Large intestine (tissue), 3 donors: Measurements from ENCODE around the gene ADISSP. TPM values are rescaled to one million over a fixed set of nuclear protein-coding genes. Genes with fewer than 3 reads are reported as not detected.
A peak's percentile ranks its signal among the peaks of the same experiment; 100 is the strongest.

Experiments used
- DNase-seq, 2 donors: peaks; one replicate each; pipeline versions ENCODE4 v3.0.0 to v3.0.0-alpha.2; 2013
- H3K27ac ChIP-seq: one replicate; pipeline ENCODE4 v1.5.1; 2013; ENCODE audit warnings: low read length
- H3K27me3 ChIP-seq: 2 replicates; pipeline ENCODE4 v1.6.1; 2013; ENCODE audit warnings: low read length; ENCODE audit not compliant: control insufficient read depth, insufficient read depth
- H3K36me3 ChIP-seq: 2 replicates; pipeline ENCODE4 v1.6.1; 2013; ENCODE audit warnings: low read length; ENCODE audit not compliant: control insufficient read depth, insufficient read depth
- H3K4me1 ChIP-seq: one replicate; pipeline ENCODE4 v1.6.1; 2013; ENCODE audit warnings: low read length; ENCODE audit not compliant: control insufficient read depth, insufficient read depth
- H3K4me3 ChIP-seq: one replicate; pipeline ENCODE4 v1.5.1; 2013; ENCODE audit warnings: low read length
- H3K9me3 ChIP-seq: one replicate; pipeline ENCODE4 v1.6.1; 2013; ENCODE audit warnings: mild to moderate bottlenecking, low read depth, low read length, moderate library complexity; ENCODE audit not compliant: control insufficient read depth
- WGBS: methylation state at CpG from one replicate; pipeline ENCODE4 v1.1.5; 2013; ENCODE audit warnings: low lambda C conversion rate; ENCODE audit not compliant: insufficient coverage; 5-methylcytosine and 5-hydroxymethylcytosine counted together
- polyA plus RNA-seq: library from polyadenylated mRNA; unstranded; fragments of 120-200 nt; gene quantifications from one replicate; pipeline ENCODE4 v1.2.1, GENCODE V29; 2013

The ADISSP gene
- polyA plus RNA-seq, 1 donor = 20.5 TPM

GRCh38 chr20:3755269-3755668 lies 12.3 kb downstream of the ADISSP start:
- no peak overlapping the region for H3K27ac ChIP-seq
- DNase-seq = no peak
- peaks cover 3% of the 10 kb centered on the region for H3K9me3 ChIP-seq
- no peak overlapping the region for H3K4me3 ChIP-seq
- H3K36me3 ChIP-seq = peaks cover 17% of the 10 kb centered on the region
- H3K4me1 ChIP-seq = peaks cover 8% of the 10 kb centered on the region
- peaks cover 12% of the 10 kb centered on the region for H3K27me3 ChIP-seq
- WGBS = no CpG with 5 or more reads among the region's 7 CpGs

- peaks cover 15% of the 10 kb centered on the region for H3K4me1 ChIP-seq
- H3K27me3 ChIP-seq = peaks cover 21% of the 10 kb centered on the region
- WGBS = no CpG with 5 or more reads among the region's 16 CpGs
- no peak for DNase-seq
- H3K27ac ChIP-seq = no peak overlapping the region
- H3K9me3 ChIP-seq = peaks cover 5% of the 10 kb centered on the region
- H3K4me3 ChIP-seq = no peak overlapping the region
- H3K36me3 ChIP-seq = peaks cover 17% of the 10 kb centered on the region
Measured at GRCh38 chr20:3754276-3754630, 13.3 kb downstream of the ADISSP start.

GRCh38 chr20:3753501-3754275 lies 13.9 kb downstream of the ADISSP start:
- peaks cover 5% of the 10 kb centered on the region for H3K9me3 ChIP-seq
- no peak overlapping the region for H3K27ac ChIP-seq
- DNase-seq = no peak
- WGBS = no CpG with 5 or more reads among the region's 26 CpGs
- peaks cover 16% of the 10 kb centered on the region for H3K4me1 ChIP-seq
- peaks cover 14% of the 10 kb centered on the region for H3K36me3 ChIP-seq
- peaks cover 27% of the 10 kb centered on the region for H3K27me3 ChIP-seq
- H3K4me3 ChIP-seq = no peak overlapping the region

DNA sequence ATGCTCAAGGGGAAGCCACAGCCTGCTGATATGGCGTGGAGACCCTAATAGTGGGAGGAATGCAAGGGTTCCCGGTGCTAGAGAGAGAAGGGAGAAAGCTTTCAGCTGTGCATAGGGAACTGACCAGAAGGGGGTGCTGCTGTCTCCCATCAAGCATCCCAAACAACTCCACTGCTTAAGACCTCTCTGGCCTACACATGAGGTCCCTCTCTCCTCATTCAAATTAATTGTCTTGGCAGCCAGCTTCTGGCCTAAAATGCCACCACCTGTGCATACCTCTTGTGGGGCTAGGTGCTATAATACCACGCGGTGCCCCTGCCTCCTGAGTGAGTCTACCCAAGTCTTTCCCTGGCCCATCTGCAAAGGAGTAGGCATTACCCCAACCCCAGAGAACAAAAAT lies 14.5 kb downstream of the ADISSP start:
- Histone ChIP-seq H3K36me3 (peaks cover 10% of the 10 kb centered on the region), H3K9me3 (peaks cover 5% of the 10 kb centered on the region), H3K27ac (no peak overlapping the region), H3K27me3 (peaks cover 32% of the 10 kb centered on the region), H3K4me3 (no peak overlapping the region), H3K4me1 (peaks cover 16% of the 10 kb centered on the region)
- WGBS = no CpG with 5 or more reads among the region's 4 CpGs
- peak in 1 of 2 donors; percentile 56 for DNase-seq

GRCh38 chr20:3752386-3752759 lies 15.2 kb downstream of the ADISSP start:
- H3K36me3 ChIP-seq = peaks cover 6% of the 10 kb centered on the region
- 35% methylated on average over 5 of the region's 13 CpGs for WGBS

GRCh38 chr20:3751675-3752385 lies 15.7 kb downstream of the ADISSP start:
- H3K27me3 ChIP-seq = peaks cover 32% of the 10 kb centered on the region
- peaks cover 5% of the 10 kb centered on the region for H3K9me3 ChIP-seq
- H3K4me3 ChIP-seq = peak overlapping the region; percentile 23
- peaks cover 6% of the 10 kb centered on the region for H3K36me3 ChIP-seq
- no peak overlapping the region for H3K27ac ChIP-seq
- peaks cover 16% of the 10 kb centered on the region for H3K4me1 ChIP-seq
- whole genome bisulfite sequencing = no CpG with 5 or more reads among the region's 95 CpGs
- peak; percentile 40 to 73 for DNase-seq

More at GRCh38 chr20:3752386-3752759, 15.2 kb downstream of the ADISSP start:
- Histone ChIP-seq H3K27ac (no peak overlapping the region), H3K4me3 (peak overlapping the region; percentile 23), H3K27me3 (peaks cover 32% of the 10 kb centered on the region), H3K9me3 (peaks cover 5% of the 10 kb centered on the region), H3K4me1 (peaks cover 16% of the 10 kb centered on the region)
- DNase-seq = no peak

DNA sequence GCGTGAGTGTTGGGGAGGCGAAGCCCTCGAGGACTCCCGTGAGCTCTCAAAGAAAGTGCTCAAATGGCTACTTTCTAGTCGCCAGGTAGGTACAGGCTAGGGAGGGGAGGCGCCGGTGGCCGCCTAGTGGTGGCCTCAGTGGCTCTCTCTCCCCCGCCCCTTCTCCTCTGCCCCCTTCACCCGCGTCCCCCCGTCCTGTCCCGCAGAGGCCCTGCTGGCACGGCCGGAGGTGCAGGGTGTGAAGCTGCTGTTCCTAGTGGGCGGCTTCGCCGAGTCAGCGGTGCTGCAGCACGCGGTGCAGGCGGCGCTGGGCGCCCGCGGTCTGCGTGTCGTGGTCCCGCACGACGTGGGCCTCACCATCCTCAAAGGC lies 16.3 kb downstream of the ADISSP start:
- Histone ChIP-seq H3K27ac (no peak overlapping the region), H3K36me3 (peaks cover 6% of the 10 kb centered on the region), H3K9me3 (peaks cover 5% of the 10 kb centered on the region), H3K27me3 (peaks cover 32% of the 10 kb centered on the region), H3K4me3 (no peak overlapping the region), H3K4me1 (peaks cover 16% of the 10 kb centered on the region)
- WGBS = no CpG with 5 or more reads among the region's 31 CpGs
- DNase-seq = no peak

DNA sequence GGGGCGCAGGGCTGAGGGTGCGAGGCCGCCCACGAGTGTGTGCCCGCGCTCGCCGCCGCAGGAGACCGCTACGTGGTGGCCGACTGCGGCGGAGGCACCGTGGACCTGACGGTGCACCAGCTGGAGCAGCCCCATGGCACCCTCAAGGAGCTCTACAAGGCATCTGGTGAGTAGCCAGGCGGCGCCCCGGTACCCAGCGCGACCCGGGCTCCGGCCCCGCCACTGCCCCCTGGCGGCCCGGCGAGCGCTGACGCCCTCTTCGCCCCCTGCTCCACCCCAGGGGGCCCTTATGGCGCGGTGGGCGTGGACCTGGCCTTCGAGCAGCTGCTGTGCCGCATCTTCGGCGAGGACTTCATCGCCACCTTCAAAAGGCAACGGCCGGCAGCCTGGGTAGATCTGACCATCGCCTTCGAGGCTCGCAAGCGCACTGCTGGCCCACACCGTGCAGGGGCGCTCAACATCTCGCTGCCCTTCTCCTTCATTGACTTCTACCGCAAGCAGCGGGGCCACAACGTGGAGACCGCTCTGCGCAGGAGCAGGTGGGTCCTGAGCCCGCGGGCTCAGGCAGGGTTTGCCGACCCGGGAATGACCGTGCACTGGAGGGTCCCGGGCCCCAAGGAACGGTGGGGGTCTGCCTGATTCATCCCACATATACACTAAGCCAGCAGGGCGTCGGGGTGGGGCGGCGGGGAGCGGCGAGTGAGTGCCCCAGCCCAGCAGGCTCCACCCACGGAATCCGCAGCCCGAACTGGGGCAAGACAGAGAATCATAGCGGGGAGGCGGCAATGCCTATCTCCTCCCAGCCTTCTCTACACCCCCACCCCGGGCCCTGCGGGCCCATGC lies 17.6 kb downstream of the ADISSP start:
- Histone ChIP-seq H3K9me3 (peaks cover 5% of the 10 kb centered on the region), H3K27ac (no peak overlapping the region), H3K4me3 (no peak overlapping the region), H3K4me1 (peaks cover 16% of the 10 kb centered on the region), H3K27me3 (peaks cover 35% of the 10 kb centered on the region), H3K36me3 (peaks cover 7% of the 10 kb centered on the region)
- no CpG with 5 or more reads among the region's 72 CpGs for WGBS
- peak; percentile 47 to 48 for DNase-seq

DNA sequence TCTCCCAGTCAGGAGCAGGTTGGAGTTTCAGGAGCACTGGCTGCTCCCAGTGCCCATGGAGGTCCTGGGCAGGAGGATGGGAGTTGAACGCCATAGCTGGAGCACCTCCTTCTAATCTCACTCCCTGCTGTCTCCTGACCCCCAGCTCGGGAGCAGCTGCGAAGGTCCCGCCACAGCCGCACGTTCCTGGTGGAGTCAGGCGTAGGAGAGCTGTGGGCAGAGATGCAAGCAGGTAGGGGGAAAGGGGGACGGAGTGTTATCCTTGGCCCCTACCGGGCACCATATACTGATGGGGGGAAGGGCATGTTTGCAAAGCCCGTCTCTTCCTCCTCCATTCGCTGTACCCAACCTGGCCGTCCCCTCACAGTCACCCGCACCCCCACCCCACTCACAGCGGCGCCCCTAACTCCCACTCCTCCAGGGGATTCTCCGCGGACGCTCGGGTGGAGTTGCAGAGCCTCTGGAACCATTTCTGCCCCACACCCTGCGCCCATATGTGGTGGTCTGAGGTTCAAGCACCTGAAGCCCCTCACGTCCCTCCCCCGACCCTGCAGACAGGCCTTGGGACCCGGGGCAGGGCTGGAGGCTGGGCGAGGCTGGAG lies 18.4 kb downstream of the ADISSP start:
- no peak for DNase-seq
- peaks cover 38% of the 10 kb centered on the region for H3K27me3 ChIP-seq
- H3K4me1 ChIP-seq = peaks cover 16% of the 10 kb centered on the region

GRCh38 chr20:3748073-3748472 lies 19.5 kb downstream of the ADISSP start:
- H3K9me3 ChIP-seq = peaks cover 5% of the 10 kb centered on the region
- no peak for DNase-seq
- no CpG with 5 or more reads among the region's 16 CpGs for WGBS
- H3K27me3 ChIP-seq = peaks cover 42% of the 10 kb centered on the region
- peaks cover 3% of the 10 kb centered on the region for H3K36me3 ChIP-seq
- no peak overlapping the region for H3K4me3 ChIP-seq
- H3K4me1 ChIP-seq = peaks cover 16% of the 10 kb centered on the region
- no peak overlapping the region for H3K27ac ChIP-seq

More for the DNA sequence above, 18.4 kb downstream of the ADISSP start:
- H3K4me3 ChIP-seq = no peak overlapping the region
- H3K9me3 ChIP-seq = peaks cover 5% of the 10 kb centered on the region
- no CpG with 5 or more reads among the region's 24 CpGs for WGBS
- H3K27ac ChIP-seq = no peak overlapping the region
- H3K36me3 ChIP-seq = peaks cover 3% of the 10 kb centered on the region
